OCI-LY7 (cell line): ENCODE data around the gene MARK4.

Experiments
- CTCF ChIP-seq: fragments of 200-600 bp; sonication (generic); conservative IDR thresholded peaks from 2 replicates; pipeline ENCODE4 v1.5.1; 2014; ENCODE audit warnings: mild to moderate bottlenecking, antibody characterized with exemption, low read length, moderate library complexity, mixed read lengths
- EZH2phosphoT487 ChIP-seq: fragments of 200-600 bp; sonication (generic); IDR thresholded peaks from 2 replicates; pipeline ENCODE4 v1.6.1; 2018; ENCODE audit warnings: low read depth, borderline replicate concordance, mild to moderate bottlenecking, mixed run types, antibody characterized with exemption, low read length, moderate library complexity, mixed read lengths

GRCh38 chr19:45265375-45265774 is 14.3 kb downstream of the MARK4 start:
- TF ChIP-seq CTCF = no peak
- TF ChIP-seq EZH2phosphoT487 = no peak
